Measurements from ENCODE around the gene DNAH2.

The DNAH2 gene

DNA sequence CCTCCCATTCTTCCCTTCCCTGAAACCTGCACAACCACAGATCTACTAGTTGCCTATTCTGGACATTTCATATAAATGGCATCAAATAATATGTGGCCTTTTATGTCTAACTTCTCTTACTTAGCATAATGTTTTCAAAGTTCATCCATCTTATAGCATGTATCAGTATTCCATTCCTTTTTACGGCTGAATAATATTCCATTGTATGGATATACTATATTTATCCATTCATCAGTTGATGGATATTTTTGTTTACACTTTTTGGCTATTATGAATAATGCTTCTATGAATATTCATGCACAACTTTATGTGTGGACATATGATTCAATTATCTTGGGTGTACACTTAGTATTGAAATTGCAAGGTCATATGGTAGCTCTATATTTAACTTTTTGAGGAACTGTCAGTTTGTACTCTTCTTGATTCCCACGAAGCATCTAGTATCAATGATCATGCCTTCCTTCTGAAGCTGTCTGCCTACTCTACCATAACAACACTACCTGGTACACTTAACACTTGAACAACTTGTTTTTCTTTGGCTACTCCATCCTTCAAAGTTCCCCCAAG lies 158.3 kb downstream of the DNAH2 start:
- no peak for DNase-seq (ENCODE audit: low spot score)

DNA sequence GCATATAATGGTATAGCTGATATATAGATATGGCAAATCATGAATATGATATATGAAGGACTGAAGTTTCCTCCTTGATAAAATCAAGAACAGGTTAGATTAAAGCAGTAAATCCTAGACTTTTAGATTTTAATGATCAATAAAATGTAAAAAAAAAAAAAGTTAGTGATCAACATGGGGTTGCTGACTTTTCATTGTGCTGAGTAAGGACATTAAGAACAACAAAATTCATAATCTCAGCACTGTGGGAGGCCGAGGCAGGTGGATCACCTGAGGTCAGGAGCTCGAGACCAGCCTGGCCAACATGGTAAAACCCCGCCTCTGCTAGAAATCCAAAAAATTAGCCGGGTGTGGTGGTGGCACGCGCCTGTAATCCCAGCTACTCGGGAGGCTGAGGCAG lies 160.7 kb downstream of the DNAH2 start:
- no peak for DNase-seq (ENCODE audit: low spot score)

DNA sequence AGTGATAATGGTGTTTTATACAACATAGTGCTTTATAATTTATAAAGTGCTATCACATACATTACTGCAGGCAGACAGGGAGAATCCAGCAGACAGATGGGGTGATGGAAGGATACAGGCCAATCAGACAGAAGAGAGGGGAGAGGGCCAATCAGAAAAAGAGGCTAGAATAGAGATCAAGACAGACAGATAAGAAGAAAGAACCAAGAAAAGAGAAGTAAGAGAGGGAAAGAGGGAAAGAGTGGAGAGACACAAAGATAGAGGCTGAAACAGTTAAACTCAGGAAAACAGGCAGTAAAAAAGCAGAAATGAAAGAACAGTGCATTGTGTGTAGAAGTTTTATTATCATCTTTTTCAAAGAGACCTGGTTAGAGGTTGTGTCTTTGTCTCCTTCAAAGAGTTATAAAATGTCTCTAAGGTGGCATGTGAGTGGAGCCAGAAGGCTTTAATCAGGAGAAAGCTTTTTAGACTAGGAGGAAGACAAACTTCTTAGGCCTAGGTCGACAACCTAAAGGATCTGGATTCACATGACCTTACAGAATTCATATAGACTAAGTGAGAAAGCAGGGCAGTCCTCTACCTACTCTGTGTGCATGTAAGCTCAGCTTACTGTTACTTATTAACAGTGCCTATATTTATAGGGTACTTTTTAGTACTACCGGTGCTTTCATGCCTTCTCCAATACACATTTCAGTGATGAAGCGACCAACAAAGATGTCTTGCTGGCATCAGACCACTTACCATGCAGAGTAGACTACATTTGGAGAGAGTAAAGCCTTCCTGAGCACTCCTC lies 162.7 kb downstream of the DNAH2 start:
- no peak for DNase-seq (ENCODE audit: low spot score)

DNA sequence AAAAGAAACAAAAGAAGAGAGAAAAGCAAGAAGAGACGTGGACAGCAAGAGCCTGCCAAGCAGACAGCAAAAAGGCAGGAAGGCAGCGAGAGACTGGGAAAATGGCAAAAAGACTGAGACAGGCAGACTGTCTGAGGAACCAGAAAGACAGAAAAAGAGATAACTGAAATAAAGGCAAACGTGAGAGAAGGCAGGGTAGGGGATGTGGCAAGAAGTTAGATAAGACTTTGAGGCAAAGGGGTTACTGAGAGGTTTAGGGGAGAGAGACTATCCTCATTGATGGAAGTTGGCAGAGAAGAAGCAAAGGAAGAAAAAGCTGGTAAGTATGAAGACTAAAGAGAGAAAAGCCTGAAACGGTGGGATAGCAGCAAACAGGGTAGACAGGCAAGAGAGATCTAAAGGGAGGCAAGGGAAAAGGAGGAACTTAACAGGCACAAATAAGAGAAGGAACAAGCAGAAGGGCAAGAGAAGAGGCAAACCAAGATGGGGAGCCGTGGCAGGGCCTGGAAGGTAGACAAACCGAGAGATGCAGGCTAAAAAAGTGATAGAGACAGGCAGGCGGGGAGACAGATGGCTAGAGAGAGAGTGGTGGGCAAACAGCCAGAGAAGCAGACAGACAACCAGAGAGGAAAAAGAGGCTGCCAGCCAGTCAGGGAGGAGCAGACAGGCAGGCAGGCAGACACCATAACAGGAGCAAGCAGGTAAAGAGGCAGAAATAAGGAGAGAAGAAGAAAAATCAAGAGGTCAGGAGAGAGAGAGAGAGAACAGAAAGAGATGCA lies 163.9 kb downstream of the DNAH2 start:
- no peak for DNase-seq (ENCODE audit: low spot score)

DNA sequence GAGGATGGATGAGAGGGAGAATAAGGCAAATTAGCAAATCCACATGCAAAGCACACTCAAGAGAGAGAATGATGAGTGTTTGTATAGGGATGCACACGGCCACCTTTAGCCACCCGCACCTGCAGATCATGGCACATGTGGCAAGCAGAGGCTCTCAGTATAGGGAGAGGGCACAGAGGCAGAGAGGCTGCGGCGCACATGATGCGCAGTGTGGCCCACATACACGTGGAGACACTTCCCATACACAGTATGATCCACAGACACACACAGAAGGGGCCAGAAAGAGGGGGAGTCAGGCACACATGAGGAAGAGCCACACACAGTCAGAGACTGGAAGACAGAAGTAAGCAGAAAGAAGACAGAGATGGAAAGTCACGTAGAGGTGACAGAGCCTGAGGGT lies 164.5 kb downstream of the DNAH2 start:
- no peak for DNase-seq (ENCODE audit: low spot score)

DNA sequence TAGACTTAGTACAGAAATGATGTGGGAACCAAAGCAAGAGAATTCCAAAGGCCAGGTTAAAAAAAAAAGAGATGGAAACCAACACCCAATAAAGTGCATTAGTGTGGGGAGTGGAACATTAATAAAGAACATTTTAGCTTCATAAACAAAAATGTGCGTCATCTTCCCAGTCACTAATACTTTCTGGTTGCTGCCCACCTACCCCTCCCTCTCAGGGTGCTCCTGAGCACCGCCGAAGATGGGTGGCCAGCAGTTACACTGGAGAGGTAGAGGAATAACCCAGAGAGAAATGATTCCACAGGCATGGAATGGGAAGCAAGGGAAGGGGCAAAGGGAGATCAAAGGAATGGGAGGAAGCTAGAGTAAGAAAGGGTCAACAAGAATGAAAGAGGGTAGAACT lies 165.1 kb downstream of the DNAH2 start:
- no peak for DNase-seq (ENCODE audit: low spot score)

Measured in AG08396 (cell line).